ENCODE data around the gene CELSR3. TPM values are rescaled to one million over a fixed set of nuclear protein-coding genes. Genes with fewer than 3 reads are reported as not detected.

Gene CELSR3
- total RNA-seq, 1 experiment from 2014 or later: 1.1 TPM

GRCh38 chr3:48688737-48689075, 26.0 kb upstream of the CELSR3 start:
- BruUV-seq (replicated peaks): no TSS peak
- Histone ChIP-seq H3K4me2 (ENCODE audit: low read length) (no peak overlapping the region), H3K9me3 (ENCODE audit: low read length) (no peaks in the 10 kb centered on the region), H3K9ac (ENCODE audit: low read length) (no peak overlapping the region), H3K27ac (ENCODE audit: low read length) (no peak overlapping the region), H2AFZ (ENCODE audit: low read length) (no peak overlapping the region), H3K27me3 (ENCODE audit: low read length) (no peaks in the 10 kb centered on the region), H3K4me1 (ENCODE audit: insufficient read depth, low read length) (peaks cover 12% of the 10 kb centered on the region), H4K20me1 (ENCODE audit: low read length) (peaks cover 6% of the 10 kb centered on the region; the same call in 1 of the 2 replicates), H3K4me3 (ENCODE audit: low read length) (no peak overlapping the region), H3K36me3 (ENCODE audit: low read depth, low read length) (peaks cover 56% of the 10 kb centered on the region), H3F3A (ENCODE audit: low read length, unreplicated experiment) (peaks cover 4% of the 10 kb centered on the region), H3K9me2 (replicated peaks; ENCODE audit: low read length) (no peaks in the 10 kb centered on the region), H3K79me2 (ENCODE audit: low read length) (peaks cover 27% of the 10 kb centered on the region)
- intact Hi-C loops (cut with micrococcal nuclease): no loop called here
- ATAC-seq: no peak
- no peak for TF ChIP-seq EZH2phosphoT487 (IDR thresholded peaks at IDR 0.05; ENCODE audit: borderline replicate concordance, low read length)
- TF ChIP-seq EZH2 (IDR thresholded peaks at IDR 0.05; ENCODE audit: low read length, unreplicated experiment): no peak
- TF ChIP-seq CTCF (conservative IDR thresholded peaks at IDR 0.05; ENCODE audit: low read depth, low read length): no peak
- CTCF ChIA-PET: no interaction called here
- DNase-seq: no peak
- POLR2A ChIA-PET (ENCODE audit: unreplicated experiment): no interaction called here

DNA sequence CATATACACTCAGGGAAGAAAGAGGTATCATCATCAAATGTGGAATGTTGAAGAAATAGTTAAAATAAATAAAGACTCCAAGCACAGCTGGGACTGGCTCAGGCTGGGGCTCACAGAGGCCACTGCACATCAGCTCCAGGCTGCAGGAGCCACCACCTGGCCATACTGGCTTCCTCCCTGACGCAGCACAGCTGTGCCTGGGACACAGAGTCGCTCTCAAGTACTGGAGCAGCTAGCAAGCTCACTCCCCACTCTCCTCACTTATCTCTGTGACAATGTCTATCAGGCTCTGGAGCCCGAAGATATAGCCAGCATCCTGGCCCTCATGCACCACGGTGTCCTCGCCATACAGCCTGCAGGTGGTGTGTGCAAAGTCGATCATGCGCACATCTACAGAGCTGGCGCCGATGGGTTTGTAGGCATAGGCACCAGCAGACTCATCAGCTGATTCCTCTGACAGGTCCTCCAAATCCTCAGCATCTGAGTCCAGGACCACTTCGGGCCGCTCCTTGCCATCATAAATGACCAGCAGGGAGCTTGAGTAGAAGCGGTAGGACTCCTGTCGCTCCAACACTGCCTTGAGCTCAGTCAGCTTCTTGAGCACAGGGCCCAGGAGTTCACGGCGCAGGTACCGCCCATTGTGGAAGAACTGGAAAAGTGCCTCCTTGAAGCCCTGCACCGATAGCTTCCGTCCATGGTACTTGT, 25.5 kb upstream of the CELSR3 start:
- intact Hi-C loops (cut with micrococcal nuclease): no loop called here
- Histone ChIP-seq H2AFZ (ENCODE audit: low read length) (no peak overlapping the region), H3K36me3 (ENCODE audit: low read depth, low read length) (peaks cover 51% of the 10 kb centered on the region), H3K9me3 (ENCODE audit: low read length) (no peaks in the 10 kb centered on the region), H3K27me3 (ENCODE audit: low read length) (no peaks in the 10 kb centered on the region), H3K4me2 (ENCODE audit: low read length) (no peak overlapping the region), H4K20me1 (ENCODE audit: low read length) (0 out of 2 replicates have a peak, but pooled peaks cover 7% of the 10 kb centered on the region), H3K9ac (ENCODE audit: low read length) (no peak overlapping the region), H3K79me2 (ENCODE audit: low read length) (peaks cover 27% of the 10 kb centered on the region), H3K4me1 (ENCODE audit: insufficient read depth, low read length) (peaks cover 17% of the 10 kb centered on the region), H3F3A (ENCODE audit: low read length, unreplicated experiment) (peaks cover 4% of the 10 kb centered on the region), H3K9me2 (replicated peaks; ENCODE audit: low read length) (no peaks in the 10 kb centered on the region), H3K4me3 (ENCODE audit: low read length) (no peak overlapping the region), H3K27ac (ENCODE audit: low read length) (no peak overlapping the region)
- POLR2A ChIA-PET (ENCODE audit: unreplicated experiment): interaction anchor here (0.6 kb wide), 1 partner anchor 382 kb away, joined by 4 read pairs; no protein-coding TSS in a partner anchor
- no peak for DNase-seq
- no peak for TF ChIP-seq EZH2 (IDR thresholded peaks at IDR 0.05; ENCODE audit: low read length, unreplicated experiment)
- no peak for TF ChIP-seq EZH2phosphoT487 (IDR thresholded peaks at IDR 0.05; ENCODE audit: borderline replicate concordance, low read length)
- no peak for TF ChIP-seq CTCF (conservative IDR thresholded peaks at IDR 0.05; ENCODE audit: low read depth, low read length)
- BruUV-seq (replicated peaks): no TSS peak
- CTCF ChIA-PET: no interaction called here
- no peak for ATAC-seq

DNA sequence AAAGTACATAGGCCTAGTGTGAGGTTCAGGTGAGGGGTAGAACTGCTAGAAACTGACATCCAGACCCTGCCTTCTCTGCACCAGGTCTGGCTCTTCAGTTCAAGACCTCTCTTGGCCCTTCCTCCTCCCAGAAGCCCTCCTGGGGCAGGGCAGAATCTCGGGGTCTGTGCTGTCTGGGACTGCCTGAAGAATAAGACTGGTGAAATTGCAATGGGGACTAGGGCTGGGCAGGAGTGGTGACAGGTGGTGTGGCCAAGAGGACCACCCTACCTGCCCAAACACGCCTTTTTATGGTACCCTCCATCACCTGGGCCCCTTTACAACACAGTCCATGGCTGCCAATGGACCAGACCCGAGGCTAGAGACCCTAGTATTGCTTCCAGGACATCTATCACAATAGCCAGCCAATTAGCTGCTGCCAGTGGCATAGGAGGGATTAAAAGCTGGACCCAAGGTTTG, 24.6 kb upstream of the CELSR3 start:
- no peak for TF ChIP-seq EZH2phosphoT487 (IDR thresholded peaks at IDR 0.05; ENCODE audit: borderline replicate concordance, low read length)
- TF ChIP-seq CTCF (conservative IDR thresholded peaks at IDR 0.05; ENCODE audit: low read depth, low read length): no peak
- no peak for TF ChIP-seq EZH2 (IDR thresholded peaks at IDR 0.05; ENCODE audit: low read length, unreplicated experiment)
- Histone ChIP-seq H3K9me3 (ENCODE audit: low read length) (no peaks in the 10 kb centered on the region), H3K9ac (ENCODE audit: low read length) (no peak overlapping the region), H3K27ac (ENCODE audit: low read length) (no peak overlapping the region), H2AFZ (ENCODE audit: low read length) (no peak overlapping the region), H3F3A (ENCODE audit: low read length, unreplicated experiment) (peaks cover 4% of the 10 kb centered on the region), H3K36me3 (ENCODE audit: low read depth, low read length) (peaks cover 47% of the 10 kb centered on the region), H3K4me2 (ENCODE audit: low read length) (no peak overlapping the region), H3K79me2 (ENCODE audit: low read length) (peaks cover 30% of the 10 kb centered on the region), H3K9me2 (replicated peaks; ENCODE audit: low read length) (no peaks in the 10 kb centered on the region), H3K4me3 (ENCODE audit: low read length) (no peak overlapping the region), H3K27me3 (ENCODE audit: low read length) (no peaks in the 10 kb centered on the region), H4K20me1 (ENCODE audit: low read length) (0 out of 2 replicates have a peak, but pooled peaks cover 7% of the 10 kb centered on the region), H3K4me1 (ENCODE audit: insufficient read depth, low read length) (peaks cover 20% of the 10 kb centered on the region)
- ChIA-PET CTCF (no interaction called here), POLR2A (ENCODE audit: unreplicated experiment) (no interaction called here)
- ATAC-seq: no peak
- intact Hi-C loops (cut with micrococcal nuclease): no loop called here
- no TSS peak for BruUV-seq (replicated peaks)
- no peak for DNase-seq

Measured in PC-3 (cell line).